ENCODE measurements around the gene SF3A2.

SF3A2 gene

DNA sequence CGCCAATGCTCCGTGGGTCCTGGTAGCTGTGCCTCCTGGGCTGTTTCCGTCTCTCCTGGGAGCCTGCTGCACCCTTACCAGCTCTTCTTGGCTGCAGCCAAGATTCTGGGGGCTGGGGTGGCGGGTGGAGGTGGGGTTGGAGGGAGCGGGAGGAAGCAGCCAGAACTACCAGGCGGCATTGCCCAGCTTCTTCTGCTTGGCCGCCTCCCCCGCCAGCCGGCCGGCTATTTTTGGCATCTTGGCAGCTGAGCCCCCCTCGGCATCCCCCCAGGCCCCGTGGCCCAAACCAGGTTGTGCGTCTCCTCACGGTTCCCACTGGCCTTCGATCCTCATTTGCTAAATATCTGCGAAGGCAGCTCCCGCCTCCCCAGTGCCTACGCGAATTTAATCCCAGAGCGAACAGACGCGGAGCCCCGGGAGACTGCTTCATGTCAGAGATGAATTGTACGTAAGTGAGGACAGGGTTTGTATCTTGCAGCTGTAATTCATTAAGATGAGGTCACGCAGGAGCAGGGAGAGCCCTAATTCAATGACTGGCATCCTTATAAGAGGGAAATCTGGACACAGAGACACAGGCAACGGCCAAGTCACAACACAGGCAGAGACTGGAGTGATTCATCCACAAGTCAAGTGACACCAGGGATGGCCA lies 58.2 kb downstream of the SF3A2 start:
- no peak for DNase-seq (ENCODE audit: low read depth)
- H3K4me3 ChIP-seq (ENCODE audit: low read depth, low read length) = no peak overlapping the region
- TF ChIP-seq, protein P1, sequence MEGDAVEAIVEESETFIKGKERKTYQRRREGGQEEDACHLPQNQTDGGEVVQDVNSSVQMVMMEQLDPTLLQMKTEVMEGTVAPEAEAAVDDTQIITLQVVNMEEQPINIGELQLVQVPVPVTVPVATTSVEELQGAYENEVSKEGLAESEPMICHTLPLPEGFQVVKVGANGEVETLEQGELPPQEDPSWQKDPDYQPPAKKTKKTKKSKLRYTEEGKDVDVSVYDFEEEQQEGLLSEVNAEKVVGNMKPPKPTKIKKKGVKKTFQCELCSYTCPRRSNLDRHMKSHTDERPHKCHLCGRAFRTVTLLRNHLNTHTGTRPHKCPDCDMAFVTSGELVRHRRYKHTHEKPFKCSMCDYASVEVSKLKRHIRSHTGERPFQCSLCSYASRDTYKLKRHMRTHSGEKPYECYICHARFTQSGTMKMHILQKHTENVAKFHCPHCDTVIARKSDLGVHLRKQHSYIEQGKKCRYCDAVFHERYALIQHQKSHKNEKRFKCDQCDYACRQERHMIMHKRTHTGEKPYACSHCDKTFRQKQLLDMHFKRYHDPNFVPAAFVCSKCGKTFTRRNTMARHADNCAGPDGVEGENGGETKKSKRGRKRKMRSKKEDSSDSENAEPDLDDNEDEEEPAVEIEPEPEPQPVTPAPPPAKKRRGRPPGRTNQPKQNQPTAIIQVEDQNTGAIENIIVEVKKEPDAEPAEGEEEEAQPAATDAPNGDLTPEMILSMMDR (IDR thresholded peaks at IDR 0.05; ENCODE audit: control insufficient read depth, extremely low read depth, insufficient read depth) = no peak

GRCh38 chr19:2296141-2296540 lies 59.5 kb downstream of the SF3A2 start:
- DNase-seq (ENCODE audit: low read depth) = no peak

More at GRCh38 chr19:2296141-2296540, 59.5 kb downstream of the SF3A2 start:
- TF ChIP-seq, protein P1 (IDR thresholded peaks at IDR 0.05; ENCODE audit: control insufficient read depth, extremely low read depth, insufficient read depth) = no peak
- H3K4me3 ChIP-seq (ENCODE audit: low read depth, low read length) = no peak overlapping the region
